NCI-H1436 treated with DMSO at 0.1 percent for 48 hours (cell line): ENCODE measurements around the gene UQCRQ.
"Not testable (repeated sequence)": the region's sequence is repeated elsewhere in the genome, so short reads cannot be mapped to it uniquely, and the experiment has no call there.

ENCODE experiments used
- DNase-seq: peaks from one replicate; lab custom pipeline; 2025; lab: John Stamatoyannopoulos, UW

The UQCRQ gene

DNA sequence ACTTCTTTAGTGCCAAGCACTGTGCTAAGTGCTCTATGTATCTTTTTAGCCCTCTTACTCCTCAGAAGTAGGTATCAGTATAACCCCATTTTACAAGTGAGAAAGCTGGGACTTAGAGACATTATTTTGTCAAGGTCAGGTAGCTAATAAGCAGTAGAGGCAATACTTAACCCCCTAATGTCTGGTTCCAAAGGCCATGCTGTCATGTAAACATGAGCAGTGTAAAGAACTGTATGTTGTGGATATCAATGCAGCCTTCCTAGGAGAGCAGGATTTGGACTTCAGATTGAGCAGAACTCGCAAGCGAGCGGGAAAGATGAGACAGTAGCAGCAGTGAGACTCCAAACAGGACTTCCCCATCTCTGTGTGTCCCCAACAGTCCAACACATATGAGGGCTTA, 32.4 kb upstream of the UQCRQ start:
- no peak for DNase-seq

GRCh38 chr5:132836852-132837251, 29.6 kb upstream of the UQCRQ start:
- no peak for DNase-seq

DNA sequence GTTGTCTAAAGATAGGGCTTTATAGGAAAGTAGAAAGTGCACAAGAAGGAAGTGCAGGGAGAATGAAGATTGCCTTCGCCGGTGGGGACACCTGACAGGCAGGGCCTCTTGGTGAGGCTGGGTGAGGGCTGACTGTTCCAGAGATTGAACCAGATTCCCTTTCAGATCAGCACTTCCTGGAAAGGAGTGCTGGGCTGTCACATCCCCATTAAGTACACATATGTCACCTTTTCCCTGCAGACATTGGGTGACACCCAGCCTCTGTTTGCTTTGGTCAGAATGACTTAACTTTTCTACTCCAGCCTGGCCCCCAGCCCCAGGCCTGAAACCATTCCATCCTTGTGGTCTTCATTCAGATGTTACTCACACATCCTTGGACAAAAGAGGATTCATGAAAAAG, 28.6 kb upstream of the UQCRQ start:
- no peak for DNase-seq

- no peak for DNase-seq
Measured at GRCh38 chr5:132838516-132839282, 27.7 kb upstream of the UQCRQ start.

DNA sequence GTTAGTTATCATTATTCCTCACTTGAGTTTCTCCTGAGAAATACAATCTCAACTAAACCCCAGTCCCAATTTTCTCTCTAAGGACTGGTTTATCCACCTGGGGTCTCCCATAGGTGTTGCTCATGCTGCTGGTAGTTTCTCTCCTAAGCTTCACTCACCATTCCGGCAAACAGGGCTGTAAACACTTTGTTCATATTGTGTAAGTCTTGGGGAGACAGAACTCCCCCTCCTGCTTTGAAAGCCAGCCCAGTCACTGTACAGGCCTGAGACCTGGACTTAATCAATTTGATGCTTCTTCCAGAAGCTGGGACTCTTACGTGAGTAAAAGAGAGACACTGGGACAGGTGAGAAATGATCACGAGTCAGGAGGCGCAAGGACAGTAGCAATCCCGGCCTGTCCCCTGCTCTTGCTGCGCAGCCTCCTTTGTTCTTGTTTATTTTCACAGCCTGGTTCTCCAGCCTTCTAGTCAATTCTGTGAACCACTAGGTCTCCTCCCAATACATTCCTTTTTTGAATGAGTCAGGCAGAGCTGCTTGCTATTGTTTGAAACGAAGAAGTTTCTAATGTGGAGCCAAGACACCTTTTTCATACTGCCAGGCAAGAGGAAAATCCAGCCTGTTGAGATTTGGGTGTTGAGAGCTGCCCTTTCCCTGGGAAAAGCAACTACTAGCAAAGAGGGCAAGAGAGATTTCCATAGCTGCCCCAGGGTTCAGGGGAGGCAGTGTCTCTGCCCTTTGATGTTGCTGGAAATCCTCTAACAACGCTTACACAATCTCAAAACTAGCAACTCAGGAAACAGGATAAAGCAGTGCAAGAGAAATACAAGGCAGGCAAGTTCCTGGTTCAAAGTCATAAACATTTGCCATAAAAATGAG, 26.8 kb upstream of the UQCRQ start:
- no peak for DNase-seq

- no peak for DNase-seq
Measured at GRCh38 chr5:132840313-132840712, 26.1 kb upstream of the UQCRQ start.

- no peak for DNase-seq
Measured at GRCh38 chr5:132840896-132841295, 25.5 kb upstream of the UQCRQ start.

DNA sequence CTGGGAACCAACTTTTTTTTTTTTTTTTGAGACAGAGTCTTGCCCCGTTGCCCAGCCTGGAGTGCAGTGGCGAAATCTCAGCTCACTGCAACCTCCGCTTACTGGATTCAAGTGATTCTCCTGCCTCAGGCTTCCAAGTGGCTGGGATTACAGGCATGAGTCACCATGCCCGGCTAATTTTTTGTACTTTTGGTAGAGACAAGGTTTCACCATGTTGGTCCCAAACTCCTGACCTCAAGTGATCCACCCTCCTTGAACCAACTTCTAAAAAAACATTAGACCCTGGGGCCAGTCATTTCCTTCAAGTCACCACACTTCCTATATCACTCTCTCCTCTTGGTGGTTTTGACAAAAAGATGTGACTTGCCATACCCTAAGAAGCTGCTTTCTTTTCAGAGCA, 25.1 kb upstream of the UQCRQ start:
- DNase-seq: no peak

DNA sequence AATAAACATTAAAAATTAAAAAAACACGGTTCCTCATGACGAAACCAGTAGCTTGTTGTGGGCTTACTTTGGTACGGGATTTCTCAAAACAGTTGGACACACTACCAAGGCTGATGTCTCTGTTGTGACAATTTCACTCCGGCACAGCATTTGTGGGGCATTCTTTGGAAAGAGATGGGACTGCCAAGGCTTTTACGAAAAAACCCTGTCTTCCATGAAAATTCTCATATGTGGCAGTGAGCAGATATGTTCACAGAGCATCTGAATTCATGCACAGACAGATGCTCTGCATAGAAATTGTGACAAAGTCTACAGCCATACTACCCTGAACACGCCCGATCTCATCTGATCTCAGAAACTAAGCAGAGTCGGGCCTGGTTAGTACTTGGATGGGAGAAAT, 18.2 kb upstream of the UQCRQ start:
- no peak for DNase-seq

- DNase-seq: no peak
Measured at GRCh38 chr5:132849347-132849746, 17.1 kb upstream of the UQCRQ start.

- DNase-seq: no peak
Measured at GRCh38 chr5:132850066-132850465, 16.4 kb upstream of the UQCRQ start.

- no peak for DNase-seq
Measured at GRCh38 chr5:132853323-132853722, 13.1 kb upstream of the UQCRQ start.

GRCh38 chr5:132853790-132854189, 12.7 kb upstream of the UQCRQ start:
- DNase-seq: no peak

DNA sequence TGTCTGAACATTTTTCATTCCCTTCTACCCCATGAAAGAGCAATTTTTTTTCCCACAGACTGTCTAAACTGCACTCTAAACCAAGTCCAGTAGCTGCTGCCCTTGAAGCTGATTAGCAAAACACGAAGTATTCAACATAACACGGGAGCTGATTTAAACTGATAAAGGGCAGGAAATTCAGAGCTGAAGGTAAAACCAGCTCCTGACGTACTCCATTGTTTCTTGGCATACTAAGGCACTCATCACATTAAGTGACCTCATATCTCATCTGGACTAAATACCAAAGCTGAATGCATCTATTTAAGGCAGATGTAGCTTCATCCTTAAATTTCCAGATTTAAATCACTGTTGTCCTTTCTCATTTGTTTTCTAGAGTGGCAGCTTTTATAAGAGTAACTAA, 12.1 kb upstream of the UQCRQ start:
- DNase-seq: no peak

- not testable (repeated sequence) for DNase-seq
Measured at GRCh38 chr5:132854992-132855391, 11.4 kb upstream of the UQCRQ start.

- no peak for DNase-seq
Measured at GRCh38 chr5:132856011-132856410, 10.4 kb upstream of the UQCRQ start.

- DNase-seq: no peak
Measured at GRCh38 chr5:132859889-132860437, 6.5 kb upstream of the UQCRQ start.

DNA sequence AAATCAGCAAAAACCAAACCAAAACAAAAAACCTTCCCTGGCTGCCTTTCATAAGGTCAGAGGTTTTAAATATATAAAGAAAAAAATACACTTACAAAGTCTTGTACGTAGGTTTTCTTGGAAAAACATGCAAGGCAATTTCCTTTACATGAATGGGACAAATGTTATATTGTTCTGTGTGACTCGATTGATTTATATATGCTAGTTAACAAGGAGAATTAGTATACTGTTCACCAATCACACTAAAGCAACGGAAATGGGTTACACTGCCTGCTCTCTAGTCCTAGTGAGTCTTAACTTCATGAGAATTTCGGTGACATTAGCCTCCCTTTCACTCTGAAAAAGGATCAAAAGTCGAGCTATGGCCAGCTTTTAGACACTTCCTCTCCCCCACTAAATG, 5.7 kb upstream of the UQCRQ start:
- no peak for DNase-seq

GRCh38 chr5:132865668-132866341, 637 bp upstream of the UQCRQ start:
- no peak for DNase-seq

DNA sequence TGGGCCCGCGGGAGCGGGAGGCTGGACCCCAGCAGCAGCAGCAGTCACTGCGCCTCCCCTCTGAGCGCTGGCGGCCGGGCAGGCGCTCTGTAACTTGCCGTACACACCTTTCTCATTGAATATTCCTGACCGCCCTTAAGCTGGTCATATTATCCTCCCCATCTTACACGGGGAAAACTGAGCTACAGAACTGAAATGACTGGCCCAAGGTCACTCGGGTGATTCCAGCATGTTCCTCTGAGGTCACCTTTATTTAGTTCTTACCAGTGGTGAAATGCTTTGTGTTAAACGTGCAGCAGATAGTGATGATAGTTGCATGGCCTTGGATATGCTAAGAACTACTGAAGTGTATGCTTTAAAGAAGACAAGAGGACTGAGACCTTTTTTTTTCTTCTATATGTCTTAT, 607 bp downstream of the UQCRQ start:
- no peak for DNase-seq

- DNase-seq: no peak
Measured at GRCh38 chr5:132868754-132869153, 2.3 kb downstream of the UQCRQ start.

DNA sequence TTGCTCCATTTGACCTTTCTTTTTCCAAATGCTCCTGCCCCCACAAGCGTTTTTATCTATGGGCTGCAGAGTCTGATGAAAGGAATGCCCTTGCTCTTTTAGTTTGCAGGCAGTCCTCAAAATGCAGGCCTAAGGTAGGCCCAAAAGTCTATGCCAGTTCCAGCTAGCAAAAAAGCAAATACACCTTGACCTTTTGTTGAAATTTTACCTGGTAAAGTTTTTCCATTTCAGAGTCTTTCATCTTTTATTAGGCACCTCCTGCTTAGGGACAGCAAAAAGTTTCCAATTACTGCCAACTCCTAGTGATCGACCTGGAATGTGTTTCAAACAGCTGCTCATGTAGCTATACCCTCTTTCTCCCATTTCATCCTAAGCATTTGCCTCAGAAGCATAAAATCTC, 4.4 kb downstream of the UQCRQ start:
- DNase-seq: no peak
